NOMO-1 treated with dmso at 0.1 percent for 144 hours (cell line): ENCODE data around the gene TNFAIP8L2.

ENCODE experiments used
- DNase-seq: peaks from one replicate; lab custom pipeline; 2025; ENCODE audit not compliant: unreplicated experiment; lab: John Stamatoyannopoulos, UW

TNFAIP8L2 gene

DNA sequence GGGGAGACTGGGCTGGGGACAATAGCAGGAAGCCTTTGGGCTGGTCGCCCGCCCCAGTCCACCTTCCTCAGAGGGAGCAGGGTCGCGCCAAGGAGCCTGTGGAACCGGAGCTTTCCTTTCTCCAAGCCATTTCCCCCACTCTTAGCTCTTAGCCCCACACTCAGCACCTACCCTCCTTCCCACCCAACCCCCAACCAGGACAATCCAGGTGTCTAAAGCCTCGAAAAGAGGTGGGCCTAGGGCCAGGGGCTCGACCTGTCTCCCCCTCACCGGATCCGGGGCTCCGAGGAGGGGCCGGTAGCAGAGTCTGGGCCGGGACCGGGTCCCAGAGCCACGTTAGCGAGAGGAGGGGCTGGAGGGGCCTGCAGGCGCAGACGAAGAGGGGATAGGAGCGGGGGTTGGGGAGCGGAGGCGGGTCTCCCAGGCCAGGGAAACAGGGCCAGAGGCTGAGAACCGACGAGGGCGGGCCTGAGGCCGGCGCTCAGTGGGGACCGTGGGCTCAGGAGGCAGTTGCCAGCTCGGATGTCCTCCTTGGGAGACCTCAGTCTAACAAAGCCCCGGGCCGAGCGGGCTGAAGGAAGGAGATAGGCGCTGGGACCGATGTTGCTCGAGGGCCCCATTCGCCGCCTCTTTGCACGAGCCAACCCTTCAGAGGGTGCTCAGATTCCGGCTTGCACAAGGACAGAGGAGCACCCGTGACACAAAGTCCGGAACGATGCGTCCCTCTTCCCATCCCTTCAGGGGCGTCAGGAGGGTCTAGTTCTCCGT is 11.0 kb upstream of the TNFAIP8L2 start:
- DNase-seq: no peak

DNA sequence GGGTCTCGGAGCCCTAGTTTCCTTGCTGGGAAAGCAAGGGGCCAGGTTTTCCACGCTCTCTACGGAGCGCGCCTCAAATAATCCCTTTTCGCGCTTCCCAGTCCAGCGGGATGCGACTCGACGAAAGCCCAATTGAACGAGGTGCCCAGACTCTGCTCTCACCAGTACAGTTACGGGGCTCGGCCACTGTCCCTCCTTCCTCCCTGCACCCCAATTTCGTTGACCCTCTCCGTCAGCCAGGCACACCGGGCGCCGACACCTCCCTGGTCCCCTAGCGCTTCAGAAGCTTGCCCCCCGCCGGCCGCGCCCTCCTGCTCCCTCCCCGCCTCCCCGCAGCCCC is 10.4 kb upstream of the TNFAIP8L2 start:
- DNase-seq: no peak

DNA sequence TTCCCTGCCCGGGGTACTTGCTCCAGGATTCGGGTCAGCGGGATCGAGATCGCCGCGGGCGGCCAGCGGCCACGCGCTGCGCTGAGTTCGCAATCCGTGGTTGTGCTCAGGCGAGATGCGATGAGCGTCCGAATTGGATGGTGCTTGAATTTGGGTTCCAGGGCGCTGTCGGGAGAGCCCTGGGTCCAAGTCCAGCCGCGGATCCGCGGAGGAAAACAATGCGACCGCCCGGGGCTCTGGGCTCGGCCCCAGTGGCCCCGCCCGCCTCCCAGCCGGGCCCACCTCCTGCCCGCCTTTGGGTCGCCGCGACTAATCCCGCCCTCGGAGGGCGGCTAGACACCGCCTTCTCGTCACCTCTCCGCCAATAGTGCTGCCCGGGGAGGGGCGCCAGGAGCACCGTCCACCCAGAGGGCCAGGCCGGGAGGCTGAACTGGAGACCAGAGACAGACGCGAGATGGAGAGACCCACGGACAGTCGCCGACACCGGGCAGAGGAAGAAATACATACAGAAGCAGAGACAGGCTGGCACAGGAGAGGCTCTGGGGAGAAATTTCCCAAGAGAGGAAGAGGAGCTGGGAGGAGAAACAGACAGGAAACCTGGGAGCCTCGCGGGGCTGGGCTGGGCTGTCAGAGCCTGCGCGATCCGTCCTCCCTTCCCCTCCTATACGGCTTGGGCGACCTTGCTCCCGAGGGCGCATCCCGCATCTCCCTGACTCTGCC is 9.9 kb upstream of the TNFAIP8L2 start, which contains the start of gene SEMA6C:
Gene SEMA6C, minus strand, starts transcription at position 220 of the 720 bp plus-strand sequence. CDS start 4,010 bp downstream, outside the sequence.
- DNase-seq: peak; percentile 91

DNA sequence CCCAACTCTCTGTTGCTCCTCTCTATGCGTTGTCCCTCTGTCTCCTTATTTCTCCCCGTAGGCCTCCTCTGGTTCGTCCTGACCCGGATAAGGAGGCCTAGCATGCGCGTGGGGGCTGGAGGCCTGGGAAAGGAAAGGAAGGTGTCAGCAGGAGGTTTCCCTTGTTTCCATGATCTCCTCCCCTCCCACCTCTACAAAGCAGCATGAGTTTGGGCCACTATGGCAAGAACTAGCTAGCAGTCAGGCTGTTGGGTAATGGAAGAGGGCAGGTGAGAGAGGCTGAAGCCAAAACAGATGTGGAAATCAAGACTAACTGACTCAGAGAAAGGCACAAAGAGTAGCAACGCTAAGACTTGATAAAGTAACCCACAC is 9.3 kb upstream of the TNFAIP8L2 start:
- no peak for DNase-seq

DNA sequence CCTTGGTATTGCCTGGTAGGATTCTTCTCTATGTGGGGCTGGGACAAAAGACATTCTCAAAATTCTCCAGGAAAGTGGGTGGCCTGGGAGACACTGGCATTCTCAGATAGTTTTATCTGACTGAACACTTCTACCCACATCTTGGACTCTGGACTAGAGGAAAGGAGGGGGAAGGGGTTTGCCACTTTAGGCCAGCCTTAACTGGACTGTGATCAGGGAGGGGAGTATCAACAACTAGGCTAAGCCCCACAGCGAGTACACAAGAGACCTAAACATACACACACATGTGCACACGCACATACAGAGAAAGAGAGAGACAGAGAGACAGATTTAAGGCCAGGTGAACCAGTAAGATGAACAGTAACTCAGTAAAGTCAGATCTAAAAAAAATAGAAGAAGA is 8.8 kb upstream of the TNFAIP8L2 start:
- DNase-seq: no peak

DNA sequence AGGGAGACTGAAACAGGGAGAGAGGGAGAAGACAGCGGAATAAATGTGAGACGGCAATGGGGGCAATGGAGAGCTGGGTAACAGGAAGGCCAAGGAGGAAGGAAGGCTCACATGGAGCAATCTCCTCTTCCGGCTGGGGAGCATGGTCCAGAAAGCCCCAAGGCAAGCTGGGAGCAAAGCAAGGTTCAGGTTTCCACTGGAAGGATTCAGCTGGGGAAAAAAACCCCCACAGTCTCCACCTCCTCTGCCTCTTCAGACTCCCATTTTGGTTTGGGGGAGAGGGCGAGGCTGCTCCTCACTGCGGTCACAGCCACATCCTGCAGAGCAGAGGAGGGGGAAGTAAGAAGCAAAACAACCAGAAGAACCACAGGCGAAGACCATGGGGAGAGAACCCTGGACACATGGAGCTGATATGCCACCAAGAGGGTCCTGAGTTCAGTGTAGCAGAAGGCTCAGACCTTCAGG is 650 bp downstream of the TNFAIP8L2 start:
- peak; percentile 67 for DNase-seq

DNA sequence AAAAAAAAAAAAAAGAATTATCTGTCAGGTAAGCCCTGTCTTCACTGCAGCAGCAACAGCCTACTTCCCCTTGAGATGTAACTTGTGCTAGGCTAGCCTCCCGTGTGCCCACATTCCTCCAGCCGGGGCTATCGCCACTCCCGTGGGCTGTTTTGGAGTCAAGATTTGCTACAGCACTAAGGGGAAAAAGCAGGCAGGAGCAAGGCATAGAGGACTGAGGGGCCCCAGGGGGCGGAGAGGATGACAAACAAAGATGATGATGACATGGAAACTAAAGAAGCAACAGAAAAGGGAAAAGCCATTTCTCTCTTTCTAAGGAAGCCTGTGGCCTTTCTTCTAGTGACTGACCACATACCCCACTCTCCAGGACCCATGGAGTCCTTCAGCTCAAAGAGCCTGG is 1.9 kb downstream of the TNFAIP8L2 start:
- DNase-seq: peak; percentile 23

DNA sequence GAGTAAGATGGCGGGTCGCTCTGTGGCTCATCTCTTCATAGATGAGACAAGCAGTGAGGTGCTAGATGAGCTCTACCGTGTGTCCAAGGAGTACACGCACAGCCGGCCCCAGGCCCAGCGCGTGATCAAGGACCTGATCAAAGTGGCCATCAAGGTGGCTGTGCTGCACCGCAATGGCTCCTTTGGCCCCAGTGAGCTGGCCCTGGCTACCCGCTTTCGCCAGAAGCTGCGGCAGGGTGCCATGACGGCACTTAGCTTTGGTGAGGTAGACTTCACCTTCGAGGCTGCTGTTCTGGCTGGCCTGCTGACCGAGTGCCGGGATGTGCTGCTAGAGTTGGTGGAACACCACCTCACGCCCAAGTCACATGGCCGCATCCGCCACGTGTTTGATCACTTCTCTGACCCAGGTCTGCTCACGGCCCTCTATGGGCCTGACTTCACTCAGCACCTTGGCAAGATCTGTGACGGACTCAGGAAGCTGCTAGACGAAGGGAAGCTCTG is 2.4 kb downstream of the TNFAIP8L2 start:
- peak; percentile 7 for DNase-seq

DNA sequence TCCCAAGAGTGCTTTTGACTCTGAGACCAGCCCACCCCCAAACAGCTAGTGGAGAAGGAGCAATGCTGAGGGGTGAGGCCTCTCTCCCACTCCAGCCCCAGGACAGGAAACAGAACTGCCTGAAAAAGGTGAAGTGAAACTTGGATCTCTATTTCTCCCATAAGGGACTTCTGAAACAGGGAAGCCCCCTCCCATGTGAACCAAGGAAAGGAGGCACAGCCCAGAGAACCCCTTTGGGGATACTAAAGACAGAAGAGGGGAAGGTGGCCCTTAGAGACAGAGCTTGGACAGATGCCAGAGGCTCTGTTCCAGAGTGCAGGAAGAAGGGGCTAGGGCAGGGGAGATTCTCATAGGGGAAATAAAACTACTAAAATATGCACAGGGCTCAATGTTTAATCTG is 2.9 kb downstream of the TNFAIP8L2 start:
- DNase-seq: no peak

DNA sequence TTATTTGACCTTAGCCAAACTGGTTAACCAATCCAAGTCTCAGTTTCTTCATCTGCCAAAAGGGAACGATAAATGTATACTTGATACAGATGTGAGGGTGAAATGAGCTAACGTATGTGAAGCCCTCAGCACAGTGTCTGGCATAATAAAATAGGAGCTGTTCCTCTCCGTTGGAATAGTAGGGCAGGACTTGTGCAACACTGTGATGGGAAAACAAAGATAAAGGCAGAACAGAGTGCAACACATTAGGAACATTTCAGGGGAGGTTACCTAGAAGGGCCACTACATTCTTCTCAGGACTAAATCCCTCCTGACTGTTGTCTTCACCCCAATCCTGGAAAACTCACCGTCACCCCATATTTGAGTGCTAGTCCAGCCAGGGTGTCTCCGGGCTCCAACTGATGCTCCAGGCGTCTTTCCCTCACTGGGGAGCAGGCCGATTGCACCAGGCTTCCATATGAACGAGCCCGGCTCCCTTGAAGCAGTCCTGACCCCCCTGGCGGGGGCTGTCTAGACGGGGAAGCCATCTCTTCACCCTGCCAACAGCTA is 8.4 kb downstream of the TNFAIP8L2 start:
- no peak for DNase-seq

DNA sequence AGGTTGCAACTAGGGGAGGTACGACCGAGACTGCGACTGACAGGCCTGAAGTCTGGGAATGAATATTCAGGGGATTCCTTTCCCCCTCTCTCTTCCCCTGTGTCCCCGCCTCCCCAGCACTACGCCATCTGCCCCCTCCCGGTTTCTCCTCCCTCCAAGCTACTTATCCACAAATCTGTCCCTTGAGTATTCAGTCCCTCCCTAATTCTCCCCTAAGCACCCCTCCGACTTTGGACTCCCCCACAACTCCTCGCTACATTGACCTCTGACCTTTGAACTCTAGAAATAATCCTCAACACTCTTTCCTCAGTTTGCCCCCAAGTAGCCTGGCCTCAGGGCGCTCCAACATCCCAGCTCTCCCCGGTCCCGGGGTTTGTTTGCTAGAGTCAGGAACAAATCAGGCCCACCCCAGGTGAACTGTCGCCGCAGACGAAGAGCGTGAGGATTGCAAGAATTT is 8.9 kb downstream of the TNFAIP8L2 start:
- DNase-seq: no peak

DNA sequence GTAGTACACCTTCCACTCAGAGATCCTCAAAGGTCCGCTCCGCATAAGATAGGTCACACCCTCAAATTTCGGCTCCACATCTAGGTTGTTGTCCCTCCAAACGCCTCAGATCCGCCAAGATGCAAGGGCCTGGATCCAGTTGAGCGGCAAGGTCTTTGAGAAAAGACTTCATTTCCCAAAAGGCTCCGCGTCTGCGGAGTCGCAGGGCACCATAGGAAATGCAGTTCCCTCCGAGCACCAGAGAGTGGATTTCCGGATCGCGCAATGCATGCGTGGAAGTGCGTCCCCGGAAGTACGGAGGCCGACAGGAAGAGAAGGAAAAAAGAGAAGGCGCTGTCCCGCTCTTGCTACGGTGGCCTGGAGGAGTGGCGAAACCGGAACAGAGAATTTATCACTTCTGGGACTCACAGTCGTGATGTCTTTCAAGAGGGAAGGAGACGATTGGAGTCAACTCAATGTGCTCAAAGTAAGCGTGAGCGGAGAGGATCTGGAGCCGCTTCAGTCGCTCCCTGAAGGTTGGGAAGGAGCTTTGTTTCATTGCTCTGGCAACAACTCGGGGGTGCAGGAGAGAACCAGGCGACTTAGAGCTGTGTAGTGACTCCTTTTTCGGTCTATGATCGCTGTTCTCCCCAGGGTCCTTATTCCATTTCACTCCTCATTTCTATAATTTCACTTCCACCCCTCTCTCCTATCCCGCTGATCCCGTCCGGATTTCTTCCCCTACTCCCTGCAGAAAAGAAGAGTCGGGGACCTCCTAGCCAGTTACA is 9.5 kb downstream of the TNFAIP8L2 start, which contains the start of the genes LYSMD1 and SCNM1:
Gene LYSMD1, minus strand, starts transcription at position 165 of the 767 bp plus-strand sequence. CDS start 644 bp downstream, outside the sequence.
Gene SCNM1, plus strand, starts transcription at position 407 of the 767 bp plus-strand sequence. Its CDS starts 9 bp downstream, at position 416.
- DNase-seq: peak; percentile 98

DNA sequence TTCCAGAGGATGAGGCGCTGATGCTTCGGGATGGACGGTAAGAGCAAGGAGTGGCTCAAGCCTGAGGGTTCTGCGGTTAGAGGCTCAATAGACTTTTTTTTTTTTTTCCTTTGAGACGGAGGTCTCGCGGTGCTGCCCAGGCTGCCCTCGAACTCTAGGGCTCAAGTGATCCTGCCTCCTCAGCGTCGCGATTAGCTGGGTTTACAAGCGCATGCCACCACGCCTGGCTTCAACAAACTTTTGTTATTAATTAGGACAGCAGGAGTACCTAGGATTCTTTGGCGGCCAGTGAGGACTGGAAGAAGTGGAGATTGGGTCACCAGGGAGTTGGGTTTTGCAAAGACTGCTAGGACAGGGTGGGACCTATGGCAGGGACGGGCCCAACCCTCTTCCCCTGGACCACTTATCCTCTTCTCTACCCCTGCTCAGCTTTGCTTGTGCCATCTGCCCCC is 10.1 kb downstream of the TNFAIP8L2 start:
- peak; percentile 10 for DNase-seq

DNA sequence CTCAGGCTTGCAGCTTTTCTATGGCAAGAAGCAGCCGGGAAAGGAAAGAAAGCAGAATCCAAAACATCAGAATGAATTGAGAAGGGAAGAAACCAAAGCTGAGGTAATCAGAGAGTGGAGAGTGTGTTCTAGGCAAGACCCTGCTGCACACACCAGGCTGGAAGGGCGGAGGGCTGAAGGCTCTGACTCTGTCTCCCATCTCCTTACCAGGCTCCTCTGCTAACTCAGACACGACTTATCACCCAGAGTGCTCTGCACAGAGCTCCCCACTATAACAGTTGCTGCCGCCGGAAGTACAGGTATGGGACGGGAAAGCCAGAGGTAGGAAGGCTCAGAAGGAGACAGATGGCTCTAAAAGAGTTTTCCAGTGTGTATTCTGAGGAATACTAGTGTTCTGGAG is 10.7 kb downstream of the TNFAIP8L2 start:
- no peak for DNase-seq

DNA sequence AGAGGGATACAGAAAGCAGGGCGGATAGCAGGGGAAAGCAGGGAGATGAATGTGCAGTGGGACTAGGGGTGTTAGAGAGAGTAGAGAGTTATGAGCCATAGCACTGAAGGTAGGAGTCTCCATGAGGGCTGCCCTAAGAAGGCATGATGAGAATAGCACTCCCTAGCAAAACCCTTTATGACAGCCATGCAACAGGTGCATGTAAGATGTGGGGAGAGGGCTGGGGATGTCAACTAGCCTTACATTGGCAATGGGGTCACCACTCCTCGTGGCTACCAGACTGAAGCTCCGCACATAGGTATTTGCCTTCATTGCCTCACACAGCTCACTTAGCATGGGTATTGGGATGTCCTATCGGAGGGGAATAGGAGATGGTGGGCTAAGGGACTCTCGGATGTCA is 14.7 kb downstream of the TNFAIP8L2 start:
- DNase-seq: no peak

DNA sequence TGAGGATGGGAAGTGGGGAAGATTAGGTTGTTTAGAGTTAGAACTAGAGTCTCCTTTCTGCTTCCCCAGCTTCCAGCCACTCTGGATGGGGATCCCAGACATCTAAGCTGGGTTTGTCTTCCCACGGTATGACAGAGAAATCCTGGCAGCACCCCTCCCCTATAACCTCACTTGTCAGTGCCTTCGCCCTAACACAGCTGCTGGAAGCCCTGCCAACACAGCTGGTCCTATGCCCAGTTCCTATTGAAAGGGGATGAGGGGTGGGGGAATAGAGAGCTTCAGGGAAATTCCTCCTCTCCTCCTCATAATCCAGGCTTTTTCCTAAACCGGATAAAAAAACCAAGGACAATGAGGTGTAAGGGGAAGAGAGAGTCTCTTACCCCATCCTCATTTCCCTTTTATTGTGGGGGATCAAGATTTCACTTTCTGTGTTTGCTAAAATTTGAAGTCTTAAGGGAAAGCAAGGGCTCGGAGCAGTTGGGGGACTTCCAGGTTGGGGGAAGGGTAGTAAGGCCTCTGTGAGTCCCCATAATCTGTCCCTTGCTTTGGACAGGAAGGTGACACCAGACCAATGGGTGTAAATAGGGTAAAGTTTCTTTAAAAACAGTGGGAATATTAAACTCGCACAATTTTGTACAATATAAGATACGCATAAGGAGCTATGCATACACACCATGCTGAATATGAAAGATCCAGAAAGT is 18.7 kb downstream of the TNFAIP8L2 start:
- no peak for DNase-seq

DNA sequence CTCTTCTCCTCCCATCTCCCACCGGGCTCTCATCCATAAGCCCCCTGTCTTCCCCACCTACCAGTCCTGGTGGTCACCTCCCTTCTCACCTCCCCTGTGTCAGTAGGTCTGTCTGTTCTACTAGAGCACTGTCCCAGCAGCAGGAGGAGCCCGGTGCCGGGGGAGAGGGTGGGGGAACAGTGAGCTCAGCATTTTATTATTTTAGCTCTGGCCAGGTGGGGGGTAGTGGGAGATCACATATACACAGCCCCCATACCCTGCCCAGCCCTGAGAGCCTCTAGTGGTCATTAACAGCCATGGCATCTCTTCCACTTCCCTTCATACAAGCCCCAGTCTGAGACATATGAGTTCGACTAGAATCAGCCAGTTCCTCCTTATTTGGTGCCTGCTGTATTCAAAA is 19.4 kb downstream of the TNFAIP8L2 start, which contains the start of gene TMOD4:
Gene TMOD4, minus strand, starts transcription at position 119 of the 400 bp plus-strand sequence. CDS start 1,106 bp downstream, outside the sequence.
- peak; percentile 4 for DNase-seq

DNA sequence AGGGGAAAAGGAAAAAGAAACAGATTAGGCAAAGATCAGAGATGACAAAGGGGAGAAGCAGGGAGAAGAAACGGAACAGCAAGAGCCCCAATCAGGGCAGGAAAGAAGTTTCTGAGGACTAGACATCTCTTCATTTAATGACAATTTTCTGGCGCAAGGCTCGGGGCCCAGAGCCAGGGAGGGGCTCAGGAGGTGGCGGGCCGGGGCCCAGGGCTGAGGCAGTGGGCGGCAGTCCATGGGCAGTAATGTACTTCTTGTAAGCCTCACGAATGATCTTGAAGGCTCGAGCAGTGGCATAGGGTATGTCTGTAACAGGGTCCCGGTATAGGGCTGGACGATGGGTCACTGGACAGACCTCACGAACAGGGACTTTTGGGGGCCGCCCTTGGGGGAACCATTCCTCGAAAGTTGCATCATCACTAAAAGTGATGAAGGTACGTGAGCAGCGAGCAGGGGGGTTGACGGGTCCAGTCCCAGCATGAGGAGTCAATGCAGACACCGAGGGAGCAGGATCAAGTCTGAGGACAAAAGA is 20.1 kb downstream of the TNFAIP8L2 start:
- DNase-seq: no peak

DNA sequence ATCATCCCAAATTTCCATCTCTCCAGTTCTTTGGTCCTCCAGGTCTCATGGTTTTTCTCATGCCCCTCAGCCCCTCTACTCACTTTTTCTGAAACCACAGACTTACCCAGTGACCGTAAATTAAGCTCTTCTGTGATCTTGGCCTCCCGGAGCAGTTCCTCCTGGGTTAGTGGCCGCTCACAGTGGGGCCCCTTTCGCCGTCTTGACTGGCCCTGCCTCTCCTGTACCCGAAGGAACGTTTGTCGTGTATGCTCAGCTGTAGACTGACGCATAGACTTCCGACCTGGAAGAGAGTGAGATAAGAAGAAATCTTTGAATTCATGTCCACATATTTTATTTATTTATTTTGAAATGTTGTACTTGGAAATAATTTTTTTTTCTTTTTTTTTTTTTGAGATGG is 27.8 kb downstream of the TNFAIP8L2 start:
- no peak for DNase-seq

DNA sequence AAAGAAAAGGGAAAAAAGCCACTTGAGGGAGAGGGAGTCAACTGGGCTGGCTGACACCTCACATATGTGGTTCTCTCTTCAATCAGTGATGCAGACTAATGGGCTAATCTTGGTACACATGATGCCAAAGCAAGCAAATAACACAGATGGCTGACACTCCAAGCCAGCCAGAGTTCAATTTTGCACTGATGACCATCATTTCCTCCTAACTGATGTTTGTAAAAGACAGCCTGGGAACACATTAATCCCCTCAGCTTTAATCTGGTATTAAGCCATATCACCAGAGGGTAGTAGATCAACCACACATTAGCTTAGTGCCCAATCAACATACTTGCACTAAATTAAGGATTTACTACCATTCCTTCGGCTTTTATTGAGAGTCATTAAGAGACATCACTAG is 30.8 kb downstream of the TNFAIP8L2 start:
- DNase-seq: no peak
